ENCODE results near the gene CCDC186. TPM values are rescaled to one million over a fixed set of nuclear protein-coding genes. Genes with fewer than 3 reads are reported as not detected.
A peak's percentile ranks its signal among the peaks of the same experiment; 100 is the strongest.

CCDC186 gene
- total and polyA plus RNA-seq, 2 of the 13 experiments (the other 11 are each of a cell fraction or from before 2014, with no cell fraction given): 4.2 to 11.8 TPM

- TF ChIP-seq ZBTB44 (CRISPR knock-in tag; IDR thresholded peaks at IDR 0.05) (no peak), ZNF512B (CRISPR knock-in tag; IDR thresholded peaks at IDR 0.05; ENCODE audit: borderline replicate concordance) (no peak; the same call in 1 of the 2 replicates), TAF1 (CRISPR knock-in tag; IDR thresholded peaks at IDR 0.05) (peak; percentile 81), TBL1XR1 (IDR thresholded peaks at IDR 0.05; ENCODE audit: borderline replicate concordance, low read length, partially characterized antibody) (no peak), YEATS2 (CRISPR knock-in tag; IDR thresholded peaks at IDR 0.05; ENCODE audit: borderline replicate concordance) (peak; percentile 57; the same call in 1 of the 2 replicates), ISX (CRISPR knock-in tag; conservative IDR thresholded peaks at IDR 0.05) (no peak), ZNF788 (CRISPR knock-in tag; IDR thresholded peaks at IDR 0.05; ENCODE audit: borderline replicate concordance) (peak; percentile 63; the same call in 1 of the 2 replicates), GTF3A (CRISPR knock-in tag; conservative IDR thresholded peaks at IDR 0.05) (no peak), TRIM22 (IDR thresholded peaks at IDR 0.05) (no peak), EZH2 (conservative IDR thresholded peaks at IDR 0.05; ENCODE audit: low read depth, low read length) (no peak), MLLT10 (CRISPR knock-in tag; IDR thresholded peaks at IDR 0.05) (no peak), ZNF160 (CRISPR knock-in tag; IDR thresholded peaks at IDR 0.05) (no peak), RFX1 (IDR thresholded peaks at IDR 0.05) (no peak), ZNF678 (CRISPR knock-in tag; IDR thresholded peaks at IDR 0.05) (no peak), TIGD3 (CRISPR knock-in tag; IDR thresholded peaks at IDR 0.05; ENCODE audit: borderline replicate concordance) (no peak), NFE2L2 (IDR thresholded peaks at IDR 0.05; ENCODE audit: low read length) (no peak), NAIF1 (CRISPR knock-in tag; IDR thresholded peaks at IDR 0.05; ENCODE audit: borderline replicate concordance) (no peak), HNRNPH1 (optimal IDR thresholded peaks at IDR 0.05; ENCODE audit: low read depth, low read length) (no peak), YY1 (IDR thresholded peaks at IDR 0.05; ENCODE audit: insufficient read depth, insufficient replicate concordance, low read depth, low read length) (peak; percentile 97), ATF7-NPFF (CRISPR knock-in tag; IDR thresholded peaks at IDR 0.05; ENCODE audit: low read depth) (peak; percentile 16; the same call in 1 of the 2 replicates), REL (CRISPR knock-in tag; conservative IDR thresholded peaks at IDR 0.05) (no peak), CREBL2 (CRISPR knock-in tag; IDR thresholded peaks at IDR 0.05; ENCODE audit: borderline replicate concordance) (no peak)
Observed at GRCh38 chr10:114173921-114174694, at the start of gene CCDC186 (continued).

All from HepG2 (cell line).